HepG2 (cell line): ENCODE data around the gene HIGD1C. TPM values are rescaled to one million over a fixed set of nuclear protein-coding genes. Genes with fewer than 3 reads are reported as not detected.
"Not testable (repeated sequence)": the region's sequence is repeated elsewhere in the genome, so short reads cannot be mapped to it uniquely, and the experiment has no call there.

Experiments
- AHDC1 ChIP-seq: sonication (generic); formaldehyde crosslinking; IDR thresholded peaks from 2 replicates; pipeline ENCODE4 v1.5.1; 2020; ENCODE audit warnings: mild to moderate bottlenecking, missing genetic modification reagents, borderline replicate concordance
- GABPB1 ChIP-seq: IDR thresholded peaks from 2 replicates; pipeline ENCODE4 v1.6.1; 2016; ENCODE audit warnings: mild to moderate bottlenecking, missing genetic modification reagents, moderate library complexity, missing compliant biosample characterization
- HIVEP1 ChIP-seq: sonication (generic); formaldehyde crosslinking; IDR thresholded peaks from 2 replicates; pipeline ENCODE4 v1.4.0; 2020; ENCODE audit warnings: mild to moderate bottlenecking, missing genetic modification reagents
- ISL2 ChIP-seq: sonication (generic); formaldehyde crosslinking; IDR thresholded peaks from 2 replicates; pipeline ENCODE4 v1.5.0; 2020; ENCODE audit warnings: missing genetic modification reagents
- KAT8 ChIP-seq: IDR thresholded peaks from 2 replicates; pipeline ENCODE4 v1.6.1; 2016; ENCODE audit warnings: missing genetic modification reagents, missing compliant biosample characterization
- KDM3A ChIP-seq: IDR thresholded peaks from 2 replicates; pipeline ENCODE4 v1.6.1; 2018; ENCODE audit warnings: low read depth, missing compliant biosample characterization
- NR2F6 ChIP-seq, 2 experiments: IDR thresholded peaks; 2 replicates each; pipeline ENCODE4 v1.6.1; 2016; ENCODE audit warnings: antibody characterized with exemption in 1 of 2, mild to moderate bottlenecking in 1 of 2
- POGZ ChIP-seq: sonication (generic); formaldehyde crosslinking; IDR thresholded peaks from 2 replicates; pipeline ENCODE4 v1.4.0; 2020; ENCODE audit warnings: mild to moderate bottlenecking, missing genetic modification reagents
- PPARG ChIP-seq: conservative IDR thresholded peaks from 2 replicates; pipeline ENCODE4 v1.6.1; 2016; ENCODE audit warnings: missing biosample characterization, missing genetic modification reagents
- RXRA ChIP-seq: sonication (generic); formaldehyde crosslinking; IDR thresholded peaks from 2 replicates; pipeline ENCODE4 v1.5.1; 2020; ENCODE audit warnings: missing genetic modification reagents
- SAP130 ChIP-seq: IDR thresholded peaks from 2 replicates; pipeline ENCODE4 v1.6.1; 2016; ENCODE audit warnings: low read depth
- SOX6 ChIP-seq, 2 experiments: fragments of 450-650 bp in 1 of 2; sonication (generic) in 1 of 2; formaldehyde crosslinking in 1 of 2; IDR thresholded peaks; 2 replicates each; pipeline versions ENCODE4 v1.4.0 to v1.6.1; 2017 to 2020; ENCODE audit warnings: antibody characterized with exemption in 1 of 2, mild to moderate bottlenecking in 1 of 2, missing genetic modification reagents in 1 of 2
- SPEN ChIP-seq: sonication (generic); formaldehyde crosslinking; IDR thresholded peaks from 2 replicates; pipeline ENCODE4 v1.5.1; 2020; ENCODE audit warnings: low read depth, mild to moderate bottlenecking, missing genetic modification reagents
- ZFP91 ChIP-seq: sonication (generic); formaldehyde crosslinking; IDR thresholded peaks from 2 replicates; pipeline ENCODE4 v1.9.0; 2022; ENCODE audit warnings: missing genetic modification reagents, mild to moderate bottlenecking, borderline replicate concordance
- ZMYM3 ChIP-seq: sonication (generic); formaldehyde crosslinking; IDR thresholded peaks from 2 replicates; pipeline ENCODE4 v1.5.1; 2020; ENCODE audit warnings: mild to moderate bottlenecking, missing genetic modification reagents
- ZMYM4 ChIP-seq: sonication (generic); formaldehyde crosslinking; IDR thresholded peaks from 2 replicates; pipeline ENCODE4 v1.8.1; 2023; ENCODE audit warnings: mild to moderate bottlenecking, missing genetic modification reagents
- polyA plus RNA-seq, 8 experiments: library from polyadenylated mRNA; depleted of rRNA in 3 of 8; stranded (reverse) in 7 of 8; unstranded in 1 of 8; fragments of >200 nt; fragmentation: Illumina TruSeq in 4 of 8; extraction: Trizol in 4 of 8; gene quantifications; 2 replicates each; pipeline versions ENCODE4 v1.2.1 to v1.2.3, GENCODE V29; 2011 to 2016; ENCODE audit warnings: low read depth in 4 of 8, missing spikeins in 1 of 8, mixed read lengths in 1 of 8; ENCODE audit not compliant: insufficient read depth in 1 of 8
- total RNA-seq, 5 experiments: library from RNA; depleted of rRNA; stranded (reverse); fragments of >200 nt; fragmentation: Illumina TruSeq; extraction: Trizol; gene quantifications; 2 replicates each; pipeline ENCODE4 v1.2.3, GENCODE V29; 2016; ENCODE audit warnings: low read depth in 1 of 5
- TF ChIP-seq, protein P1 (sequence below): sonication (generic); formaldehyde crosslinking; IDR thresholded peaks from 2 replicates; pipeline ENCODE4 v1.5.1; 2020; ENCODE audit warnings: mild to moderate bottlenecking, missing genetic modification reagents, moderate library complexity
- TF ChIP-seq, protein P2 (sequence below): IDR thresholded peaks from 2 replicates; pipeline ENCODE4 v1.6.1; 2016

HIGD1C gene
- total and polyA plus RNA-seq, 2 of the 13 experiments (the other 11 are each of a cell fraction or from before 2014, with no cell fraction given) = not detected

- TF ChIP-seq, protein P1, sequence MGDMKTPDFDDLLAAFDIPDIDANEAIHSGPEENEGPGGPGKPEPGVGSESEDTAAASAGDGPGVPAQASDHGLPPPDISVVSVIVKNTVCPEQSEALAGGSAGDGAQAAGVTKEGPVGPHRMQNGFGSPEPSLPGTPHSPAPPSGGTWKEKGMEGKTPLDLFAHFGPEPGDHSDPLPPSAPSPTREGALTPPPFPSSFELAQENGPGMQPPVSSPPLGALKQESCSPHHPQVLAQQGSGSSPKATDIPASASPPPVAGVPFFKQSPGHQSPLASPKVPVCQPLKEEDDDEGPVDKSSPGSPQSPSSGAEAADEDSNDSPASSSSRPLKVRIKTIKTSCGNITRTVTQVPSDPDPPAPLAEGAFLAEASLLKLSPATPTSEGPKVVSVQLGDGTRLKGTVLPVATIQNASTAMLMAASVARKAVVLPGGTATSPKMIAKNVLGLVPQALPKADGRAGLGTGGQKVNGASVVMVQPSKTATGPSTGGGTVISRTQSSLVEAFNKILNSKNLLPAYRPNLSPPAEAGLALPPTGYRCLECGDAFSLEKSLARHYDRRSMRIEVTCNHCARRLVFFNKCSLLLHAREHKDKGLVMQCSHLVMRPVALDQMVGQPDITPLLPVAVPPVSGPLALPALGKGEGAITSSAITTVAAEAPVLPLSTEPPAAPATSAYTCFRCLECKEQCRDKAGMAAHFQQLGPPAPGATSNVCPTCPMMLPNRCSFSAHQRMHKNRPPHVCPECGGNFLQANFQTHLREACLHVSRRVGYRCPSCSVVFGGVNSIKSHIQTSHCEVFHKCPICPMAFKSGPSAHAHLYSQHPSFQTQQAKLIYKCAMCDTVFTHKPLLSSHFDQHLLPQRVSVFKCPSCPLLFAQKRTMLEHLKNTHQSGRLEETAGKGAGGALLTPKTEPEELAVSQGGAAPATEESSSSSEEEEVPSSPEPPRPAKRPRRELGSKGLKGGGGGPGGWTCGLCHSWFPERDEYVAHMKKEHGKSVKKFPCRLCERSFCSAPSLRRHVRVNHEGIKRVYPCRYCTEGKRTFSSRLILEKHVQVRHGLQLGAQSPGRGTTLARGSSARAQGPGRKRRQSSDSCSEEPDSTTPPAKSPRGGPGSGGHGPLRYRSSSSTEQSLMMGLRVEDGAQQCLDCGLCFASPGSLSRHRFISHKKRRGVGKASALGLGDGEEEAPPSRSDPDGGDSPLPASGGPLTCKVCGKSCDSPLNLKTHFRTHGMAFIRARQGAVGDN (CRISPR knock-in tag) = peak; percentile 59
- peak; percentile 42; the same call in 1 of the 2 replicates for TF ChIP-seq GABPB1 (CRISPR knock-in tag)
- TF ChIP-seq HIVEP1 = peak; percentile 47; the same call in 1 of the 2 replicates
- TF ChIP-seq ZFP91 (CRISPR knock-in tag) = peak; percentile 52; the same call in 1 of the 2 replicates
- TF ChIP-seq ISL2 (CRISPR knock-in tag) = 0 out of 2 replicates have a peak, but pooled peaks have one; percentile 25
- TF ChIP-seq, protein P2, sequence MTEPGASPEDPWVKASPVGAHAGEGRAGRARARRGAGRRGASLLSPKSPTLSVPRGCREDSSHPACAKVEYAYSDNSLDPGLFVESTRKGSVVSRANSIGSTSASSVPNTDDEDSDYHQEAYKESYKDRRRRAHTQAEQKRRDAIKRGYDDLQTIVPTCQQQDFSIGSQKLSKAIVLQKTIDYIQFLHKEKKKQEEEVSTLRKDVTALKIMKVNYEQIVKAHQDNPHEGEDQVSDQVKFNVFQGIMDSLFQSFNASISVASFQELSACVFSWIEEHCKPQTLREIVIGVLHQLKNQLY (CRISPR knock-in tag) = 0 out of 2 replicates have a peak, but pooled peaks have one; percentile 23
- not testable (repeated sequence) for TF ChIP-seq SOX6 (IDR thresholded peaks at IDR 0.05)
- peak; percentile 61 for TF ChIP-seq SOX6 (CRISPR knock-in tag; IDR thresholded peaks at IDR 0.05)
- TF ChIP-seq KDM3A = 0 out of 2 replicates have a peak, but pooled peaks have one; percentile 25
- peak; percentile 38; the same call in 1 of the 2 replicates for TF ChIP-seq RXRA
- TF ChIP-seq SPEN (CRISPR knock-in tag) = peak; percentile 60; the same call in 1 of the 2 replicates
- TF ChIP-seq ZMYM4 (CRISPR knock-in tag) = peak; percentile 49; the same call in 1 of the 2 replicates
- TF ChIP-seq POGZ (CRISPR knock-in tag) = 0 out of 2 replicates have a peak, but pooled peaks have one; percentile 14
- peak; percentile 61; the same call in 1 of the 2 replicates for TF ChIP-seq ZMYM3
- TF ChIP-seq KAT8 (CRISPR knock-in tag) = peak; percentile 14; the same call in 1 of the 2 replicates
- TF ChIP-seq NR2F6 (IDR thresholded peaks at IDR 0.05) = peak; percentile 58
- peak; percentile 80 for TF ChIP-seq NR2F6 (CRISPR knock-in tag; IDR thresholded peaks at IDR 0.05)
- TF ChIP-seq SAP130 (CRISPR knock-in tag) = peak; percentile 90
- peak; percentile 73 for TF ChIP-seq PPARG
- TF ChIP-seq AHDC1 (CRISPR knock-in tag) = peak; percentile 58; the same call in 1 of the 2 replicates
Observed at GRCh38 chr12:50926932-50927331, 25.4 kb upstream of the HIGD1C start (continued).
